H1 (cell line): Measurements from ENCODE around the gene LARP1. TPM values are rescaled to one million over a fixed set of nuclear protein-coding genes. Genes with fewer than 3 reads are reported as not detected.

Experiments used
- CHD1 ChIP-seq: IDR thresholded peaks from 2 replicates; pipeline ENCODE4 v1.6.1; 2012; ENCODE audit warnings: low read depth, low read length, improper control_type of control experiment
- KDM5A ChIP-seq: fragments of 200-600 bp; IDR thresholded peaks from 2 replicates; pipeline ENCODE4 v1.7.1; 2012; ENCODE audit warnings: mild to moderate bottlenecking, low read length, inconsistent platforms, mixed read lengths
- TAF7 ChIP-seq: optimal IDR thresholded peaks from 2 replicates; pipeline ENCODE3; 2011; ENCODE audit warnings: low read depth, mild to moderate bottlenecking, inconsistent platforms, low read length, moderate library complexity, borderline replicate concordance
- TBP ChIP-seq: IDR thresholded peaks from 2 replicates; pipeline ENCODE4 v1.6.1; 2011; ENCODE audit warnings: low read depth, low read length, improper control_type of control experiment
- polyA plus RNA-seq, 7 experiments: library from polyadenylated mRNA; depleted of rRNA in 3 of 7; stranded (reverse) in 5 of 7; unstranded in 2 of 7; fragments of >200 nt in 5 of 7; fragments of 200-250 nt in 2 of 7; gene quantifications; 1 replicate in 5 of 7; 2 replicates in 1 of 7; 4 replicates in 1 of 7; pipeline versions ENCODE4 v1.2.1 to v1.2.3, GENCODE V29; 2011 to 2013; ENCODE audit warnings: missing spikeins in 2 of 7, mixed read lengths in 2 of 7
- total RNA-seq: library from RNA; stranded (reverse); fragmentation: NEBNext Ultra II Directional; extraction: Animal tissue kit (Norgen Biotek cat#: 25700); gene quantifications from 2 replicates; pipeline ENCODE4 v1.2.1, GENCODE V29; 2021

The LARP1 gene
- total and polyA plus RNA-seq, 2 of the 8 experiments (the other 6 are each of a cell fraction or from before 2014, with no cell fraction given), result 106 to 422 TPM

DNA sequence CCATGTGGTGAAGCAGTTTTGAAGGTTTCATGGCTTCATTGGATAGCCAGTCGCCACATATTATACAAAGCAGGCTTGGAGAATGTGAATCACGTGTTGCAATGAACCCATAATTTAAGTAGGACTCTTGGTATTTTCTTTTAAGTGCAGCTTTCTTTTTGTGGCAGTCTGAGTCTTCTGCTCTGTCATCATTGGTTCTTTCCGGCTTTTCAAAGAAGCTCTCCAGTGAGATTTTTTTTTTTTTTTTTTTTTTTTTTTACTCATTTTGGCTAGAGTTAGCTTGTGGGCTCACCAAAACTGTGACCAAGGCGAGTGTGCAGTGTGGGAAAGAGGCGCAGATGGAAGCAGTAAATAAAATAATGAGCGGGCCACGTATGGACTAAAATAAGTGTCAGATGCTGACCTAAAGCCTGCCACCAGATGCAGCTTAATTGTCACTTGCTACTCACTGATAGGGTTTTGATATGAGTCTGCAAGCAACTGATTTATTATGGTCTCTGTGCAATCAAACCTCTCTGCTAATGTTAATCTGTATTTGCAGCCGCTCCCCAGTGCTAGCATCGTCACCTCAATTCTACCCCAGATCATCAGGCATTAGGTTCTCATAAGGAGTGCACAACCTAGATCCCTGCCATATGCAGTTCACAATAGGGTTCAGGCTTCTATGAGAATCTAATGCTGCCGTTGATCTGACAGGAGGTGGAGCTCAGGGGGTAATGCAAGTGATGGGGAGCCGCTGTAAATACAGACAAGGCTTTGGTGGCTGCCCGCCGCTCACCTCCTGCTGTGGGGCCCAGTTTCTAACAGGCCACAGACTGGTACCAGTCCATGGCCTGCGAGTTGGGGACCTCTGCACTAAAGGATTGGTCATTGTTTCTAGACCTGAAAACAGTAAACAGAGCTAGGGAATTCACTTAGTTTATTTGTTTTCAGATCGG is 45.5 kb upstream of the LARP1 start (continued):
- TF ChIP-seq CHD1, result no peak
- TF ChIP-seq KDM5A, result no peak
- TF ChIP-seq TAF7, result no peak
- no peak for TF ChIP-seq TBP
- TF ChIP-seq, all 59 proteins: peak for 0
